ENCODE data around the gene PLK3. TPM values are rescaled to one million over a fixed set of nuclear protein-coding genes. Genes with fewer than 3 reads are reported as not detected.

The PLK3 gene
- polyA plus RNA-seq, 1 experiment, result 45.9 TPM

GRCh38 chr1:44806704-44807363 lies 6.7 kb downstream of the PLK3 start, which contains the start of gene DYNLT4:
Gene DYNLT4 (minus strand): TSS chr1:44807351. CDS start chr1:44806668, 683 bp downstream.
- Histone ChIP-seq H3K27me3 (ENCODE audit: control insufficient read depth, insufficient read depth, low read length) (no peaks in the 10 kb centered on the region), H3K36me3 (ENCODE audit: control insufficient read depth, insufficient read depth, low read length) (peaks cover 37% of the 10 kb centered on the region), H3K4me3 (ENCODE audit: low read depth, low read length) (peak within 1 kb of the TSS; percentile 15)
- TF ChIP-seq CTCF (IDR thresholded peaks at IDR 0.05; ENCODE audit: insufficient read depth, low read depth, low read length), result no peak
- ChIA-PET CTCF (interaction anchor here (0.6 to 2.9 kb wide), 5 partner anchors 9 to 208 kb away, joined by 3 to 8 read pairs (median 5); partner anchors contain the start of gene RPS8), POLR2A (interaction anchor here (3.2 kb wide), 1 partner anchor 12 kb away, joined by 9 read pairs; no protein-coding TSS in a partner anchor)
- no peak for DNase-seq (ENCODE audit: low read depth)

- no peaks in the 10 kb centered on the region for H3K27me3 ChIP-seq (ENCODE audit: control insufficient read depth, insufficient read depth, low read length)
Observed at GRCh38 chr1:44807364-44808062, 7.3 kb downstream of the PLK3 start.

GRCh38 chr1:44808063-44808937 lies 8.1 kb downstream of the PLK3 start, which contains the start of gene BTBD19:
Gene BTBD19 (plus strand): TSS chr1:44808523. CDS start chr1:44808821, 298 bp downstream.
- ChIA-PET CTCF (interaction anchor here (0.9 to 2.9 kb wide), 11 partner anchors 8 to 206 kb away, joined by 3 to 17 read pairs (median 5); partner anchors contain the start of genes BEST4, HECTD3, PLK3 and TMEM53), POLR2A (interaction anchor here (0.6 to 3.2 kb wide), 2 partner anchors 11 to 78 kb away, joined by 3 to 9 read pairs; partner anchors contain the start of gene RNU5D-1)
- no peak for TF ChIP-seq CTCF (IDR thresholded peaks at IDR 0.05; ENCODE audit: insufficient read depth, low read depth, low read length)
- Histone ChIP-seq H3K36me3 (ENCODE audit: control insufficient read depth, insufficient read depth, low read length) (peaks cover 24% of the 10 kb centered on the region), H3K4me3 (ENCODE audit: low read depth, low read length) (peak within 1 kb of the TSS; percentile 59), H3K27me3 (ENCODE audit: control insufficient read depth, insufficient read depth, low read length) (no peaks in the 10 kb centered on the region)
- no peak for DNase-seq (ENCODE audit: low read depth)

More at GRCh38 chr1:44807364-44808062, 7.3 kb downstream of the PLK3 start:
- DNase-seq (ENCODE audit: low read depth), result peak; percentile 99
- no peak for TF ChIP-seq CTCF (IDR thresholded peaks at IDR 0.05; ENCODE audit: insufficient read depth, low read depth, low read length)
- peaks cover 31% of the 10 kb centered on the region for H3K36me3 ChIP-seq (ENCODE audit: control insufficient read depth, insufficient read depth, low read length)
- POLR2A ChIA-PET, result interaction anchor here (3.2 kb wide), 1 partner anchor 12 kb away, joined by 9 read pairs; no protein-coding TSS in a partner anchor
- CTCF ChIA-PET, result interaction anchor here (1.0 to 2.9 kb wide), 10 partner anchors 11 to 207 kb away, joined by 3 to 17 read pairs (median 5); partner anchors contain the start of genes BEST4, HECTD3, RPS8 and UROD
- H3K4me3 ChIP-seq (ENCODE audit: low read depth, low read length), result no peak overlapping the region

GRCh38 chr1:44808938-44809917 lies 9.1 kb downstream of the PLK3 start:
- ChIA-PET POLR2A (interaction anchor here (0.7 to 3.2 kb wide), 3 partner anchors 9 to 78 kb away, joined by 3 to 9 read pairs (median 3); no protein-coding TSS in a partner anchor), CTCF (interaction anchor here (0.7 to 2.9 kb wide), 12 partner anchors 9 to 313 kb away, joined by 3 to 17 read pairs (median 5); partner anchors contain the start of genes BEST4, HECTD3, PLK3 and TMEM53)
- Histone ChIP-seq H3K4me3 (ENCODE audit: low read depth, low read length) (peak overlapping the region; percentile 59), H3K36me3 (ENCODE audit: control insufficient read depth, insufficient read depth, low read length) (peaks cover 20% of the 10 kb centered on the region), H3K27me3 (ENCODE audit: control insufficient read depth, insufficient read depth, low read length) (no peaks in the 10 kb centered on the region)
- peak; percentile 33 for TF ChIP-seq CTCF (IDR thresholded peaks at IDR 0.05; ENCODE audit: insufficient read depth, low read depth, low read length)
- DNase-seq (ENCODE audit: low read depth), result no peak
